Eye (tissue), 1 donor: ENCODE results near the gene IER2.
"Not testable (repeated sequence)": the region's sequence is repeated elsewhere in the genome, so short reads cannot be mapped to it uniquely, and the experiment has no call there.

ENCODE experiments used
- DNase-seq: peaks from one replicate; pipeline ENCODE4 v3.0.0-alpha.2; 2015

The IER2 gene

DNA sequence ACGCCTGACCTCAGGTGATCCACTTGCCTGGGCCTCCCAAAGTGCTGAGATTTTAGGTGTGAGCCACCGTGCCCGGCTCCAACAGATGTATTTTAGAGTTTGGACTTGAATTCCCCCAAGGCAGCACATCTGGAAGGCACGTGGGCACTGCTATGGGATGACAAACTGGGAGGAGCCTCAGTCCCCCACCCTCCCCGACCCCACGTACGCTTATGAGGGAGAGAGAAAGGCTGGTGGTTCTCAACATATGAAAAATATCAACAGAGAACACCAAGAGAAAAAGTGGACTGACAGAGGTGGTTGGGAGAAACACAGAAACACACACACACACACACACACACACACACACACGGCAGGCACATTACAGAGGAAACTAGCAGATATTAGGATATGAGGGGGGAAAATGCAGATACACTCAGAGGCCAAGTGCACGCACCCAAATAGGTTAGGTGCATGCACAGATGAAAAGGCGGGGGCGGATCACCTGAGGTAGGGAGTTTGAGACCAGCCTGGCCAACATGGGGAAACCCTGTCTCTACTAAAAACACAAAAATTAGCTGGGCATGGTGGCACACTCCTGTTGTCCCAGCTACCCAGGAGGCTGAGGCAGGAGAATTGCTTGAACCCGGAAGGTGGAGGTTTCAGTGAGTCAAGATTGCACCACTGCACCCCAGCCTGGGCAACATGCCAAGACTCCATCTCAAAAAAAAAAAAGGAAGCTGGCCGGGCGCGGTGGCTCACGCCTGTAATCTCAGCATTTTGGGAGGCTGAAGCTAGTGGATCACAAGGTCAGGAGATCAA is 3.2 kb upstream of the IER2 start:
- no peak for DNase-seq

GRCh38 chr19:13149173-13149627 is 1.0 kb upstream of the IER2 start:
- DNase-seq, result not testable (repeated sequence)

DNA sequence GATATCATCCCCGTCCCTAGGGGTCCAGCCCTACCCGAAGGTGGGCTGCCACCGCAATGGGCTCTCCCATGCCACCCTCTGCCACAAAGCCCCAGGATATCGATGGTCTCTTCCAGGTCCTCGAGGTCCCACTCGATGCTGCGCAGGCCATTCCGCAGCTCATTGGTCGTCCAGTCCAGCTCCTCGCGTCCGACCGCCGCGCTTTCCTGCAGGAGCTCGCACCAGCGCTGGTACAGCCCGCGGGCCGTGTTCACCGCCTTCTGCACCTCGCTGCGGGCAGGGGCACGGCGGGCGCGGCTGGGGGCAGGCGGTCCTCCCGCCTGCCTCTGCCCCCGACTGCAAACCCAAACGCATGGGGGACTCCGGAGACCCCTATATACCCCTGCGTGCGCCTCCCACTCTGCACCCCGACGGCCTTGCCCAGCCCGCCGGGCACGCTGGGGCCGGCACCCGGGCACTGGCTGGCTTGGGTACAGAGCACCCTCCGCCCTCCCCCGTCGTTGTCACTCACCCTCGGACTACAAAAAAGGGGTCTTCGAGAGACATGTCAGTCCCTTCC is 504 bp upstream of the IER2 start:
- DNase-seq, result peak; percentile 79

GRCh38 chr19:13150931-13151604 is 857 bp downstream of the IER2 start:
- peak; percentile 65 for DNase-seq

- peak; percentile 99 for DNase-seq
These were observed 1.6 kb downstream of the IER2 start for GRCh38 chr19:13151605-13152355.

DNA sequence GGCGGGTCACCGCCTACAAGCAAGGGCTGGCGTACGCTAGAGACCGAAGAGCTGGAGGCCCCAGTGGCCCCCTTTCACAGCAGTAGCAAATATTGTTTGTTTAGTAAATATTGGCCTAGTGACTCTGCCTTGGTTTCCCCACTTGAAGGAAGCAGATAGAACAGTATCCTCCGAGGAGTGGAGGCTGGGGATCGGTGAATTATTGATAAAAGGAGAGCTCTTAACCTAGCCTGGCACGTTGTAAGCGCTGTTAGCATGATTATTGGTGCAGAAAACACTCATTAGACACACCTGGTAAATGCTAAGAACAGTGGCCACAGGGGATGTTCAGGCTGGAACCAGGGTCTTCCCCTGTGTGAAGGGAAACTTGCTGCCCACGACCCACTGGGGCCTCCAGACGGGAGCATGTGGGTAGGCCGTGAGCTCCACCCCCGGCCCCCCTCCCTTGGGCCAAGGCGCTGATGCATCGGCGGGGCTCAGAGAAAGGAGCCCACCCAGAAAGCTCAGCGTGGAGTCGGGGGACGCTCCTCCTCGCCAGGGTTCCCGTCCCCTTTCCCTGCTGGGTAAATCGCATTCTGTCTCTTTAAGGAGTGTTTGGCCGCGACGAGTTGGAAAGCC is 2.3 kb downstream of the IER2 start:
- no peak for DNase-seq

- peak; percentile 100 for DNase-seq
These were observed 2.9 kb downstream of the IER2 start for GRCh38 chr19:13152974-13153568.

- peak; percentile 81 for DNase-seq
These were observed 3.5 kb downstream of the IER2 start for GRCh38 chr19:13153569-13154240.

- DNase-seq, result peak; percentile 91
These were observed 4.1 kb downstream of the IER2 start for GRCh38 chr19:13154241-13154778.

GRCh38 chr19:13154911-13155471 is 4.8 kb downstream of the IER2 start:
- peak; percentile 89 for DNase-seq

- peak; percentile 89 for DNase-seq
These were observed 5.5 kb downstream of the IER2 start for GRCh38 chr19:13155472-13156359.

DNA sequence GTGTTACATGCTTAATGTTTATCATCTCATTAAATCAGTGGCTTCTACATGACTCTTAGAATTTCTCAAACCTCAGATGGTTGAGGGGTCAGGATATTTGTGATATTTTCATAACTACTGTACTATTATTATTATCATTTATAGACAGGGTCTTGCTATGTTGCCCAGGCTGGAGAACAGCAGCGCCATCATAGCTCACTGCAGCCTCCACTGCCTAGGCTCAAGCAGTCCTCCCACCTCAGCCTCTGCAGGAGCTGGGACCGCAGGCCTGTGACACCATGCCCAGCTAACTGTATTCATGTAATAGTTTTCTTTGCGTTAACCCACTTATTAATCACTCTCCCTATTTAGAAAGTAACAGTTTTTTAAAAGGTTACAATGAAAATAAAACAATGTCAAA is 9.5 kb downstream of the IER2 start:
- DNase-seq, result no peak

DNA sequence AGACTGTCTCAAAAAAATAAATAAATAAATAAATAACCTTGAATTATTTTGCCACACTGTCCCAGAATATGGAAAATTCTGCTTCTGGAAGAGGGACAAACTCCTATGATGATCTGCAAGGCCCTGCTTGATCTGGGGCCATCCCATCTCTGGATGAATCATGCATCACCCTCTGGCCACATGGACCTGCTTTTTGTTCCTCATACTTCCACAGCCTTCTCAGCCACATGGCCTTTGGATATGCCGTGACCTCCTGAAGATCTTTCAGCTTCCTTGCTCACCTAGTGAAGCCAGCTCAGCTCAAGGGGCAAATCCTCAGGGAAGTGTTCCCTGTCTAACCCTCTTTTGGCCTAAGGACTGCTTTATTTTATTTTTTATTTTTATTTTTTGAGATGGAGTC is 10.3 kb downstream of the IER2 start:
- no peak for DNase-seq

DNA sequence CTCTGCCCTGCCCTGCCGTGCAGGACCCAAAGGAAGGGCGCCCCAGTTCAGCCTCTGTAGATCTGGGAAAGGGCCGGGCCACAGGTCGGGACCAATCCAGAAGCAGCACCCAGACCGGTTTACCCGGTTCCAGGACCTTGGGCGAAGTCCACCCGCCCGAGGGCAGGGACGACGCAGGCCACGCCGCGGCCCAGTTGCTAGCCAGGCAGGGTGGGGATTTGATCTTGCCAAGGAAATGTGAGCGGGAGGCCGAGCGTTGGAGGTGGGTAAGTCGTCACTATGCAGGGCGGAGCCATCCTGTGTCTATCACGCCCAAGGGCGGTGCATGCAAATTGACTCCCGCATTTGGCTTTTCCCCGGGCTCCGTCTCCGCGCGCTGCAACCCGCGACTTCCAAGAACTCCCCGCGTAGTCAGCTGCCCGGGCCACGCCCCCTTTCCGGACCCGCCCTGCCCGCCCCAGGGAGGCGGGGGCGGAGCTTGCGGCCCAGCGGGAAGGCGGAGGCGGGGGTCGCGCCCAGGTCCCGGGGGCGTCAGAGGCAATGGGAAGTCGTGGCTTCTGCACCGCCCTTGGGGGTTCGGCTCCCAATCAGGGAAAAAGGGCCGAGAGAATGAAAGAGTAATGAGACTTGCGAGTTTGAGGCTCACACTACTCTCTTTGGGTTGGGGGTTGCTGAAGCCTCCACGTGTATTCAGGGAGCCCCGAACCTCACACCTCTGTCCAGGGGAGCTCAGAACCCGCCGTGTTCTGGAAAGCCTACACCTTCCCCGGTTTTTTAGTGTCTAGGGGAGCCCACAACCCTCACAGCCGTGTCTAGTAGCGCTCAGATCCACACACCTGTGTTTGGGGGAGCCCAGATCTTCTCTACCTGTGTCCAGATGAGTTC is 12.8 kb downstream of the IER2 start:
- DNase-seq, result peak; percentile 96

- DNase-seq, result peak; percentile 94
These were observed 13.6 kb downstream of the IER2 start for GRCh38 chr19:13163609-13164342.

- peak; percentile 97 for DNase-seq
These were observed 14.3 kb downstream of the IER2 start for GRCh38 chr19:13164343-13165161.
